ENCODE data around the gene INPP5F. TPM values are rescaled to one million over a fixed set of nuclear protein-coding genes. Genes with fewer than 3 reads are reported as not detected.

Gene INPP5F
- total and polyA plus RNA-seq, 2 of the 13 experiments (the other 11 are each of a cell fraction or from before 2014, with no cell fraction given), result 12.5 to 15.7 TPM

DNA sequence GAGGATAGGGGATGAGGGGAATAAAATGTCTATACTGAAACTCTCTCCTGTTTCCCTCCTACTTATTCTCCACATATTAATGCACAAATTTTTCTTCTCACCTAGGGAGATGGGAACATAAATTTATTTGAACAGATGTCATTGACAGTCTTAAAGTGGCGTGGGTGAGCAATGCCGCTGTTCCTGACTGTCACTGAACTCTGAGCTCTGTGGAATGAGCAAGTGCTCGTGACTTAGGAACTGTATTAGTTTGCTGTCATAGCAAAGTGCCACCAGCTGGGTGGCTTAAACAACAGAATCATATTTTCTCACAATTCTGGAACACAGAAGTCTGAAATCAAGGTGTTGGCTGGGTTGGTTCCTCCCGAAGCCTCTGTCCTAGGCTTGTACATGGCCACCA, 29.1 kb downstream of the INPP5F start:
- intact Hi-C loops (cut with micrococcal nuclease; ENCODE audit: unreplicated experiment) (loop anchor here (5.0 to 10.0 kb wide), 3 partner anchors 32 to 140 kb away; no protein-coding TSS in a partner anchor), in situ Hi-C loops (cut with HindIII; ENCODE audit: extremely low pct_ligation_motif_present, low pct_unique_long_range_greater_than_20kb) (loop anchor here (5.0 kb wide), 1 partner anchor 107 kb away; no protein-coding TSS in a partner anchor)
- no TSS peak for BruUV-seq (replicated peaks)
- Histone ChIP-seq H3K4me2 (ENCODE audit: low read depth, low read length) (peak overlapping the region; percentile 50), H3K27ac (ENCODE audit: extremely low read length, insufficient read depth, low read length) (peak overlapping the region; percentile 43), H3K4me3 (replicated peaks in 1 of 3; ENCODE audit: insufficient read depth in 1 of 3, low read depth in 2 of 3, low read length in 3 of 3) (no peak overlapping the region), H2AFZ (ENCODE audit: low read length) (no peak overlapping the region), H3K36me3 (replicated peaks in 1 of 2; ENCODE audit: control insufficient read depth in 1 of 2, insufficient read depth in 2 of 2, low read length in 2 of 2) (peaks cover 0 to 4% of the 10 kb centered on the region in 2 experiments; a peak in 2 of 5 replicates), H3K79me2 (ENCODE audit: insufficient read depth, low read length) (peaks cover 7% of the 10 kb centered on the region), H4K20me1 (ENCODE audit: insufficient read depth, low read length) (no peaks in the 10 kb centered on the region), H3K9ac (ENCODE audit: insufficient read depth, low read depth, low read length) (peak overlapping the region; percentile 30; the same call in 1 of the 2 replicates), H3K27me3 (ENCODE audit: control insufficient read depth in 1 of 2, insufficient read depth in 2 of 2, low read length in 2 of 2) (no peaks in the 10 kb centered on the region), H3K9me3 (ENCODE audit: low read length) (no peaks in the 10 kb centered on the region), H3K4me1 (ENCODE audit: insufficient read depth, low read length) (peaks cover 39% of the 10 kb centered on the region)
- peak; percentile 39 for FAIRE-seq
- CTCF ChIA-PET (ENCODE audit: low intra/inter-chr PET ratio, low total read pairs), result no interaction called here
- POLR2A ChIA-PET, result interaction anchor here (0.7 to 1.4 kb wide), 2 partner anchors 82 to 137 kb away, joined by 3 read pairs; partner anchors contain the start of gene SEC23IP
- ATAC-seq, result peak; percentile 79
- DNase-seq (ENCODE audit: low spot score), result peak; percentile 32
- TF ChIP-seq ZMYM2 (CRISPR knock-in tag; IDR thresholded peaks at IDR 0.05) (no peak), HNF4A (CRISPR knock-in tag; IDR thresholded peaks at IDR 0.05) (peak; percentile 47; the same call in 1 of the 2 replicates), TBL1XR1 (IDR thresholded peaks at IDR 0.05; ENCODE audit: borderline replicate concordance, low read length, partially characterized antibody) (no peak), SAP130 (CRISPR knock-in tag; IDR thresholded peaks at IDR 0.05; ENCODE audit: low read depth) (peak; percentile 37), BHLHE40 (IDR thresholded peaks at IDR 0.05; ENCODE audit: low read length) (peak; percentile 35; the same call in 1 of the 2 replicates)
- TF ChIP-seq, protein P1, sequence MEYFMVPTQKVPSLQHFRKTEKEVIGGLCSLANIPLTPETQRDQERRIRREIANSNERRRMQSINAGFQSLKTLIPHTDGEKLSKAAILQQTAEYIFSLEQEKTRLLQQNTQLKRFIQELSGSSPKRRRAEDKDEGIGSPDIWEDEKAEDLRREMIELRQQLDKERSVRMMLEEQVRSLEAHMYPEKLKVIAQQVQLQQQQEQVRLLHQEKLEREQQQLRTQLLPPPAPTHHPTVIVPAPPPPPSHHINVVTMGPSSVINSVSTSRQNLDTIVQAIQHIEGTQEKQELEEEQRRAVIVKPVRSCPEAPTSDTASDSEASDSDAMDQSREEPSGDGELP (IDR thresholded peaks at IDR 0.05; ENCODE audit: borderline replicate concordance, low read depth), result peak; percentile 41; the same call in 1 of the 2 replicates
- 45% methylated on average over 4 of the region's 4 CpGs for WGBS (ENCODE audit: low lambda C conversion rate)

DNA sequence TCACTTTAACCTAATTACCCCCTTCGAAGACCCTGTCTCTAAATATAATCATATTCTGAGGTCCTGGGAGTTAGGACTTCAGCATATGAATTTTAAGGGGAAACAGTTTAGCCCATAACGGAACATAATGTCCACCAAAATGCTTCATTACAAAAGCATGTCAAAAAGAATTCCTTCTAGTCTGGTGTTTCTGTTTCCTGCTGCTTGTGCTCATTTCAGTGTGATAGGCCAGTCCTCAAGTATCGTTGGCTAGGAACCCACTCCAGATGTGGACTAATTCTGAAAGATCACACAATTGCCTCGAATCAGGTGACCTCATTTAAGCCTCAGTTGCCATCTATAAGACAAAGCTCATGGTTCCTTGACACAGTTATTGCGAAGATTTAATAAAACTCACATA, 29.6 kb downstream of the INPP5F start:
- Histone ChIP-seq H2AFZ (ENCODE audit: low read length) (no peak overlapping the region), H3K4me2 (ENCODE audit: low read depth, low read length) (no peak overlapping the region), H3K27ac (ENCODE audit: extremely low read length, insufficient read depth, low read length) (peak overlapping the region; percentile 43), H3K9ac (ENCODE audit: insufficient read depth, low read depth, low read length) (0 out of 2 replicates have a peak overlapping the region, but pooled peaks have one; percentile 30), H4K20me1 (ENCODE audit: insufficient read depth, low read length) (no peaks in the 10 kb centered on the region), H3K79me2 (ENCODE audit: insufficient read depth, low read length) (peaks cover 7% of the 10 kb centered on the region), H3K36me3 (replicated peaks in 1 of 2; ENCODE audit: control insufficient read depth in 1 of 2, insufficient read depth in 2 of 2, low read length in 2 of 2) (peaks cover 0 to 5% of the 10 kb centered on the region in 2 experiments; a peak in 2 of 5 replicates), H3K27me3 (ENCODE audit: control insufficient read depth in 1 of 2, insufficient read depth in 2 of 2, low read length in 2 of 2) (no peaks in the 10 kb centered on the region), H3K4me3 (replicated peaks in 1 of 3; ENCODE audit: insufficient read depth in 1 of 3, low read depth in 2 of 3, low read length in 3 of 3) (no peak overlapping the region), H3K4me1 (ENCODE audit: insufficient read depth, low read length) (peaks cover 41% of the 10 kb centered on the region), H3K9me3 (ENCODE audit: low read length) (no peaks in the 10 kb centered on the region)
- intact Hi-C loops (cut with micrococcal nuclease; ENCODE audit: unreplicated experiment), result loop anchor here (10.0 kb wide), 1 partner anchor 141 kb away; no protein-coding TSS in a partner anchor
- ChIA-PET POLR2A (interaction anchor here (0.7 to 1.4 kb wide), 2 partner anchors 81 to 137 kb away, joined by 3 read pairs; partner anchors contain the start of gene SEC23IP), CTCF (ENCODE audit: low intra/inter-chr PET ratio, low total read pairs) (no interaction called here)
- DNase-seq (ENCODE audit: low spot score) (no peak), FAIRE-seq (no peak), ATAC-seq (no peak)
- no TSS peak for BruUV-seq (replicated peaks)
- in situ Hi-C loops (cut with HindIII; ENCODE audit: extremely low pct_ligation_motif_present, low pct_unique_long_range_greater_than_20kb), result no loop called here
- 88% methylated on average over 5 of the region's 5 CpGs for WGBS (ENCODE audit: low lambda C conversion rate)
- TF ChIP-seq ZNF607 (CRISPR knock-in tag; IDR thresholded peaks at IDR 0.05; ENCODE audit: borderline replicate concordance) (no peak), TRIM22 (IDR thresholded peaks at IDR 0.05) (no peak), ARNT (IDR thresholded peaks at IDR 0.05) (no peak), ZNF496 (CRISPR knock-in tag; IDR thresholded peaks at IDR 0.05; ENCODE audit: insufficient replicate concordance) (no peak), ZNF552 (CRISPR knock-in tag; IDR thresholded peaks at IDR 0.05; ENCODE audit: borderline replicate concordance) (no peak), ZBTB42 (CRISPR knock-in tag; IDR thresholded peaks at IDR 0.05) (no peak), DNMT3B (CRISPR knock-in tag; conservative IDR thresholded peaks at IDR 0.05) (no peak), TEAD2 (CRISPR knock-in tag; IDR thresholded peaks at IDR 0.05) (no peak), HNRNPH1 (optimal IDR thresholded peaks at IDR 0.05; ENCODE audit: low read depth, low read length) (no peak), NFIB (CRISPR knock-in tag; IDR thresholded peaks at IDR 0.05; ENCODE audit: borderline replicate concordance) (no peak), DR1 (CRISPR knock-in tag; IDR thresholded peaks at IDR 0.05) (no peak), TOPORS (CRISPR knock-in tag; IDR thresholded peaks at IDR 0.05) (no peak), GZF1 (CRISPR knock-in tag; IDR thresholded peaks at IDR 0.05) (no peak)
